SK-N-SH treated with all-trans-retinoic acid at 6 μM for 48 hours (cell line): ENCODE results near the gene CDH11.

Source experiments
- OSR1 ChIP-seq: fragments of 250-450 bp; sonication (Bioruptor Pico); IDR thresholded peaks from 2 replicates; pipeline ENCODE4 v1.8.0; 2022; ENCODE audit warnings: moderate library complexity, mild to moderate bottlenecking, inconsistent platforms
- PPARA ChIP-seq: fragments of 250-450 bp; sonication (Bioruptor Pico); IDR thresholded peaks from 2 replicates; pipeline ENCODE4 v1.5.0; 2020; ENCODE audit warnings: mild to moderate bottlenecking, borderline replicate concordance
- SNAI2 ChIP-seq: fragments of 250-450 bp; sonication (Bioruptor Pico); IDR thresholded peaks from 2 replicates; pipeline ENCODE4 v1.5.0; 2020; ENCODE audit warnings: mild to moderate bottlenecking, moderate library complexity
- ZFP3 ChIP-seq: fragments of 250-450 bp; sonication (Bioruptor Pico); IDR thresholded peaks from 2 replicates; pipeline ENCODE4 v1.5.0; 2020; ENCODE audit warnings: mild to moderate bottlenecking, moderate library complexity
- ZNF70 ChIP-seq: fragments of 450-650 bp; formaldehyde crosslinking; IDR thresholded peaks from 2 replicates; pipeline ENCODE4 v1.5.0; 2020; ENCODE audit warnings: mild to moderate bottlenecking, moderate library complexity
- TF ChIP-seq, protein P1 (sequence below): fragments of 250-450 bp; sonication (Bioruptor Pico); IDR thresholded peaks from 2 replicates; pipeline ENCODE4 v1.5.1; 2020; ENCODE audit warnings: low read depth, mild to moderate bottlenecking, moderate library complexity

- no peak for TF ChIP-seq ZFP3
- TF ChIP-seq, protein P1, sequence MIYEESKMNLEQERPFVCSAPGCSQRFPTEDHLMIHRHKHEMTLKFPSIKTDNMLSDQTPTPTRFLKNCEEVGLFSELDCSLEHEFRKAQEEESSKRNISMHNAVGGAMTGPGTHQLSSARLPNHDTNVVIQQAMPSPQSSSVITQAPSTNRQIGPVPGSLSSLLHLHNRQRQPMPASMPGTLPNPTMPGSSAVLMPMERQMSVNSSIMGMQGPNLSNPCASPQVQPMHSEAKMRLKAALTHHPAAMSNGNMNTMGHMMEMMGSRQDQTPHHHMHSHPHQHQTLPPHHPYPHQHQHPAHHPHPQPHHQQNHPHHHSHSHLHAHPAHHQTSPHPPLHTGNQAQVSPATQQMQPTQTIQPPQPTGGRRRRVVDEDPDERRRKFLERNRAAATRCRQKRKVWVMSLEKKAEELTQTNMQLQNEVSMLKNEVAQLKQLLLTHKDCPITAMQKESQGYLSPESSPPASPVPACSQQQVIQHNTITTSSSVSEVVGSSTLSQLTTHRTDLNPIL (CRISPR knock-in tag) = no peak
- no peak for TF ChIP-seq ZNF70
- TF ChIP-seq PPARA = no peak
- no peak for TF ChIP-seq OSR1
- TF ChIP-seq SNAI2 = no peak
Observed at GRCh38 chr16:65010125-65010524, 111.7 kb downstream of the CDH11 start.
